Peyer's patch (tissue), 4 donors: ENCODE results near the gene ARF1.

Experiments used
- CTCF ChIP-seq, 6 experiments: fragments of 450-650 bp in 4 of 6; fragments of 200-600 bp in 2 of 6; sonication (generic) in 1 of 6; IDR thresholded peaks; one replicate each; pipeline ENCODE4 v1.5.1; 2017 to 2019; ENCODE audit warnings: antibody characterized with exemption in 6 of 6, mild to moderate bottlenecking in 3 of 6, moderate library complexity in 1 of 6
- POLR2A ChIP-seq, 2 donors: fragments of 450-650 bp; IDR thresholded peaks; one replicate each; pipeline ENCODE4 v1.5.1; 2017; ENCODE audit warnings: antibody characterized with exemption in 2 of 2, mild to moderate bottlenecking in 2 of 2, moderate library complexity in 2 of 2

GRCh38 chr1:228062085-228062791, 20.3 kb upstream of the ARF1 start:
- no peak for TF ChIP-seq CTCF (IDR thresholded peaks at IDR 0.05)
- no peak for TF ChIP-seq POLR2A (IDR thresholded peaks at IDR 0.05)
